GM18873 (cell line): Measurements from ENCODE around the gene MBD4.
"Not testable (repeated sequence)": the region's sequence is repeated elsewhere in the genome, so short reads cannot be mapped to it uniquely, and the experiment has no call there.

Source experiments
- ATAC-seq: cut with Tn5 transposase; IDR thresholded peaks from one replicate; pipeline ENCODE4 v1.9.1; 2021; ENCODE audit warnings: mild to moderate bottlenecking, moderate library complexity, moderate number of reproducible peaks; ENCODE audit not compliant: unreplicated experiment, low FRiP score

Gene MBD4

DNA sequence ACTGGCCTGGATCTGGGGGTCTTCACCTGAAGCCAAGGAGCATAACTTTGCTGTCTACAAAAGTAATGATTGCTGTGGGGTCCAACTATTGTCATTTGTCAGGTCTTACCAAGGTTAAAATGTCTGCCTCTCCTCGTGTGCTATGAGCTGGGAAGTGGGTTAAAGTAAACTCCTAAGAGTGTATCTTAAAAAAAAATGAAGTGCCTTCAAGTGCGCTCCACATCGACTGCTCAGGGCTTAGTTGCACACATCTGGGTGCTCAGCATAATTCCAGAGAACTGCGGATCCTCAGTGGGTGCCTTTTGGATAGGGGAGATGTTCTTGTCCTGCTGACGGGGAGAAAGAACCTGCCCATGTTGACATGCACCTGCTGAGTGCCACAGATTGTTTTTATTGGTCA is 52.3 kb downstream of the MBD4 start:
- no peak for ATAC-seq

DNA sequence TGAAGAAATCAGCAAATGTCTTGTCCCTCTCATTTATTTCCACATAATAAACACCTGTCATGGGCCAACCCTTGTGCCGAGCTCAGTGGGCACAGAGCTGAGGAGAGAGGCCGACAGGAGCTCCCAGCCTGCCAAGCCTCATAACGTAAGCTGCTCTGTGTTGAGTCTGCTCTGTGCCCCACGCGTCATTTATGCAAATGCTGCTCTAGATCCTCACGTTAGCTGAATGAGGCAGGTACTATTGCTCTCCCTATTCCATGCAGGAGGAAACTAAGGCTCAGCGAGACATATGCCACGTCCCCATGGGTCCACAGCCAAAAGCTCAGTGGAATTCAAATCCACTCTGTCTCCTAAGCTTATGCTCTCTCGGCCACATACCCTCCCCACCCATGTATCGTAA is 52.8 kb downstream of the MBD4 start:
- ATAC-seq, result no peak

DNA sequence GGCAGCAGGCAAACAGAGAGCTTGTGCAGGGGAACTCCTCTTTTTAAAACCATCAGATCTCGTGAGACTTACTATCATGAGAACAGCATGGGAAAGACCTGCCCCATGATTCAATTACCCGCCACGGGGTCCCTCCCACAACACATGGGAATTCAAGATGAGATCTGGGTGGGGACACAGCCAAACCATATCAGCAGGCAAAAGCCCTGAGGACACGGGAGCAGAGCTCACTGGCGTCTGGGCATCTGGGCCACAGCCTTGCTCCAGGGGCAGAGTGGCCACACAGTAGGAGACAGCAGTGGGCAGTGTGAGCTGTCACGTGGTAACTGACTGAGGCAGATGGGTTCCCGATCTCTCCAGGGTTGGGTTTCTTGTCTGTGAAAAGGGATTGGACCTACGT is 54.2 kb downstream of the MBD4 start:
- not testable (repeated sequence) for ATAC-seq

DNA sequence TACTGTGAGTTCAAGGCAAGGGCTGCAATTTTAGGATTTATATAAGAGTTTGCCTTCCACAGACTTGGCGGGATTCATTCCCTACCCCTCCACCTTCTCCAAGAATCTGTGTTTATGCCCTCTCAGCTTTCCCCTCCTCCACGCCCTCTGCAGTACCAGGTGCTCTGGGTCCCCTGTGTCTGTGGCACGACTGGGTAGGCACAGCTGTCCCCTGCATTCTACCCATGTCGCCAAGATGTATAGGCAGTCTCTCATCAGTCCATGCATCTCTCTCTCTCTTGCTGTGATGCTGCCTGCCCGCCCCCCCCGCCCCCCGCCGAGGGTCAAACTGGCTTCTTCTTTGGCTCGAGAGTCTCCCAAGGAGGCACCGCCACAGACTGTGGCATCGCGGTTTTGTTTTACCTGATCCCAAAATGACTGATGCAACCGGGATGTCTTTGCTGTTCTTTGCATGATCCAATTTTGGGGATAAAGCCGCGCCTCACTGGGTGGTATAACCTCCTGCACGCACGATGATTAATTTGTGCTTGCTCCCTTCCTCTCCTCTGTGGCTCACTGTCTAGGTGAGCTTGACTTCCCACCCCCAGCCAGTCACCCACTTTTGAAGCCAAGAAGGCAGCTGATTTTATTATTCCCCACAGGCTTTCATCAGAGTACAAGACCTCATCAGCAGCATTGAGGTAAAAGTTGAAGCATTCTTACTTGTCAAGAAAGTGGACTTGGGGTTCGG is 55.0 kb downstream of the MBD4 start:
- no peak for ATAC-seq

DNA sequence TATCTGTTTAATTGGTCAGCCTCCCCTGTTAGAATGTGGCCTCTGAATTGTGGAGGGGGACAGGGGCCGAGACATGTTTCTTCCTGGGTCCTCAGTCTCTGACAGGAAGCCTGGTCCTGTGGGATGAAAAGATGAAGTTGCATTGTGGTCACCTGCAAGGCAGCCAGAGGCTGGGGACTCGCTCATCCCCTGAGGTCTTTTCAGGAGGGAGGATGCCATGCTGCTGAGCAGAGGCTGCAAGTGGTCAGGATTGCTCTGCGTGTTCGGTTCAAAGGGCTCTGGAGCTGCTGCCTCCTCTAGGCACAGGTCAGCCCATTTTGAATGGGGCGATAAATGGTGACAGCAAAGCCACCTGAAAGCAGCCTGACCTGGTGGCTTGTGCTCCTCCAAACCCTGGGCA is 55.6 kb downstream of the MBD4 start:
- not testable (repeated sequence) for ATAC-seq

DNA sequence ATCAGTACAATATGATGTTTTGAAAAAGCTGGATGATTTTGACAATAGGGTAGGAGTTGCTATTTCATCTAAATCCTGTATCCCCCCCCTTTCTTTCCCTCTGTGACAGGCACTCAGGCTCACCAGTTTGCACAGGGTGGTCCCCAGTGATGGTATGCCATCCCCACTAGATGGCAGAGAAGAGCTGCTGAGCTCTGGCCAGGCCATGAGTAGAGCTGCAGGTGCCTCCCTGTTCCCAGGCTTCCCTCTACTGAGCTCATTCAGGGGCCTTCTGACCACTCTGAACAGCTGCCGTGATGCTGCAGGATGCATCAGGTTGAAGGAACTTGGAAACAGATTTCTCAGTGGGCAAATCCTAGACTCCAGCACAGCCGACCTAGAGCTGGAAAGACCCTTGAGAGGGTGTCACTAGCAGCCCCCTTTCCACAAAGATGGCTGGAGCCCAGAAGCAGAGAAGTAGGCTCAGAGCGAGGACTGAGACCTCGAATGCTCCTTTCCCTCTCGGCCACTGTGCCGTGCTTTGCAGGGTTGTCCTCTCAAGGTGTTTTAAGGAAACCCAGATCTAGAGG is 56.4 kb downstream of the MBD4 start:
- ATAC-seq, result no peak

DNA sequence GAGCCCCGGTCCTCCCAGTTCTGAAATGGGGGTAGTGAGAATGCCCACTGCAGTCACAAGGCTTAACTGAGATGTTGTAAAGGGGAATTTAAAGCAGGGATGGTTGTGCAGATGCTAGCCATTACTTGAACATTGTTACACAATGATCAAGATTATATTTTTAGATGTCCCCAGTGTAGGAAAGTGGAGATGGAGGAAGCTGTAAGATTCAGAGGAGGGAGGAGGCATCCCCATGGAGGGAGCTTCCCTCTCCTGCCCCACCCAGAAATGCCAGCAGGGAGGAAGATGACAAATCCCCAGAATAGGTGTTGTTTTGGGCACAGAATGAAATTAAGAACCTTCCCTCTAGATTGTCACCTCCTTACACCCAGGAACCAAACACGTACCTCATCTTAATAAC is 57.4 kb downstream of the MBD4 start:
- ATAC-seq, result no peak
